K562 (cell line): Measurements from ENCODE around the gene IL20. TPM values are rescaled to one million over a fixed set of nuclear protein-coding genes. Genes with fewer than 3 reads are reported as not detected.

Experiments
- BMI1 ChIP-seq: fragments of 150-350 bp; IDR thresholded peaks from 2 replicates; pipeline ENCODE4 v1.6.1; 2014; ENCODE audit warnings: low read length
- HDAC6 ChIP-seq: IDR thresholded peaks from 2 replicates; pipeline ENCODE4 v1.6.1; 2012; ENCODE audit warnings: low read depth, mild to moderate bottlenecking, control low read depth, inconsistent platforms, low read length, moderate library complexity
- HNRNPLL ChIP-seq: fragments of 200-400 bp; formaldehyde crosslinking; IDR thresholded peaks from 2 replicates; pipeline ENCODE4 v1.6.1; 2017; ENCODE audit warnings: low read length, low read depth, mild to moderate bottlenecking; ENCODE audit not compliant: poor library complexity, severe bottlenecking
- IFI16 ChIP-seq: fragments of 250-450 bp; sonication (Bioruptor Pico); IDR thresholded peaks from 2 replicates; pipeline ENCODE4 v2.1.2; 2022; ENCODE audit warnings: mild to moderate bottlenecking, inconsistent platforms
- PRMT5 ChIP-seq: sonication (generic); formaldehyde crosslinking; IDR thresholded peaks from 2 replicates; pipeline ENCODE4 v1.5.0; 2020; ENCODE audit warnings: missing genetic modification reagents
- RB1 ChIP-seq: fragments of 450-650 bp; IDR thresholded peaks from 2 replicates; pipeline ENCODE4 v1.6.1; 2017; ENCODE audit warnings: low read depth, mild to moderate bottlenecking
- SIX5 ChIP-seq, 2 experiments: IDR thresholded peaks; 2 replicates each; pipeline ENCODE4 v1.6.1; 2011; ENCODE audit warnings: low read length in 2 of 2, borderline replicate concordance in 1 of 2, low read depth in 1 of 2, mild to moderate bottlenecking in 1 of 2, moderate library complexity in 1 of 2; ENCODE audit not compliant: insufficient read depth in 1 of 2
- SRSF1 ChIP-seq: fragments of 200-400 bp; formaldehyde crosslinking; IDR thresholded peaks from 2 replicates; pipeline ENCODE4 v1.6.1; 2017; ENCODE audit warnings: mild to moderate bottlenecking, low read depth, low read length, moderate library complexity
- TEAD1 ChIP-seq, 2 experiments: fragments of 450-650 bp in 1 of 2; sonication (generic) in 1 of 2; formaldehyde crosslinking; IDR thresholded peaks; 2 replicates each; pipeline versions ENCODE4 v1.4.0 to v1.8.0; 2020 to 2022; ENCODE audit warnings: mild to moderate bottlenecking in 2 of 2, missing genetic modification reagents in 1 of 2
- TEAD2 ChIP-seq: fragments of 450-650 bp; IDR thresholded peaks from 2 replicates; pipeline ENCODE4 v1.6.1; 2016; ENCODE audit warnings: missing genetic modification characterization, control low read depth, missing compliant biosample characterization
- ZKSCAN1 ChIP-seq: fragments of 150-350 bp; IDR thresholded peaks from 2 replicates; pipeline ENCODE4 v1.6.1; 2016; ENCODE audit warnings: low read depth, low read length
- ZNF124 ChIP-seq: sonication (generic); formaldehyde crosslinking; IDR thresholded peaks from 2 replicates; pipeline ENCODE4 v1.8.1; 2022; ENCODE audit warnings: missing genetic modification reagents
- ZNF780A ChIP-seq: fragments of 250-450 bp; sonication (Bioruptor Pico); IDR thresholded peaks from 2 replicates; pipeline ENCODE4 v1.5.0; 2021; ENCODE audit warnings: mild to moderate bottlenecking
- polyA plus RNA-seq, 8 experiments: library from polyadenylated mRNA; depleted of rRNA in 4 of 8; stranded (reverse) in 5 of 8; unstranded in 3 of 8; fragments of >200 nt; fragmentation: Nextera tagmentation in 2 of 8; fragmentation: Illumina TruSeq in 1 of 8; extraction: Ambion mirVana in 2 of 8; extraction: Trizol in 1 of 8; gene quantifications; 2 replicates each; pipeline versions ENCODE4 v1.2.1 to v1.2.3, GENCODE V29; 2011 to 2014; ENCODE audit warnings: inconsistent platforms in 1 of 8, missing spikeins in 1 of 8
- total RNA-seq, 7 experiments: library from RNA; depleted of rRNA in 6 of 7; stranded (reverse); fragments of >200 nt in 6 of 7; fragmentation: Illumina TruSeq in 2 of 7; extraction: Trizol in 2 of 7; gene quantifications; 2 replicates each; pipeline versions ENCODE4 v1.2.1 to v1.2.3, GENCODE V29; 2011 to 2021; ENCODE audit warnings: low replicate concordance in 1 of 7
- TF ChIP-seq, protein P1 (sequence below), 2 experiments: fragments of 450-650 bp; IDR thresholded peaks; 2 replicates each; pipeline ENCODE4 v1.6.1; 2016
- TF ChIP-seq, protein P2 (sequence below): fragments of 450-650 bp; conservative IDR thresholded peaks from 2 replicates; pipeline ENCODE4 v1.6.1; 2016; ENCODE audit warnings: missing genetic modification characterization, low read depth, mild to moderate bottlenecking, control low read depth, missing compliant biosample characterization
- TF ChIP-seq, protein P3 (sequence below): sonication (generic); formaldehyde crosslinking; IDR thresholded peaks from 2 replicates; pipeline ENCODE4 v1.8.0; 2022; ENCODE audit warnings: mild to moderate bottlenecking, missing genetic modification reagents
- TF ChIP-seq, protein P4 (sequence below): fragments of 450-650 bp; IDR thresholded peaks from 2 replicates; pipeline ENCODE4 v1.6.1; 2016; ENCODE audit warnings: low read depth, mild to moderate bottlenecking, moderate library complexity
- TF ChIP-seq, protein P5 (sequence below): fragments of 250-450 bp; sonication (Bioruptor Pico); IDR thresholded peaks from 2 replicates; pipeline ENCODE4 v1.9.0; 2021; ENCODE audit warnings: mild to moderate bottlenecking
- TF ChIP-seq, protein P6 (sequence below): fragments of 450-650 bp; IDR thresholded peaks from 2 replicates; pipeline ENCODE4 v1.6.1; 2014; ENCODE audit warnings: low read depth, mild to moderate bottlenecking, moderate library complexity, borderline replicate concordance
- TF ChIP-seq, protein P7 (sequence below): fragments of 450-650 bp; formaldehyde crosslinking; IDR thresholded peaks from 2 replicates; pipeline ENCODE4 v1.4.0; 2022; ENCODE audit warnings: mild to moderate bottlenecking, moderate library complexity

Gene IL20
- total and polyA plus RNA-seq, 9 of the 15 experiments (the other 6 are each of a cell fraction or from before 2014, with no cell fraction given), result not detected

DNA sequence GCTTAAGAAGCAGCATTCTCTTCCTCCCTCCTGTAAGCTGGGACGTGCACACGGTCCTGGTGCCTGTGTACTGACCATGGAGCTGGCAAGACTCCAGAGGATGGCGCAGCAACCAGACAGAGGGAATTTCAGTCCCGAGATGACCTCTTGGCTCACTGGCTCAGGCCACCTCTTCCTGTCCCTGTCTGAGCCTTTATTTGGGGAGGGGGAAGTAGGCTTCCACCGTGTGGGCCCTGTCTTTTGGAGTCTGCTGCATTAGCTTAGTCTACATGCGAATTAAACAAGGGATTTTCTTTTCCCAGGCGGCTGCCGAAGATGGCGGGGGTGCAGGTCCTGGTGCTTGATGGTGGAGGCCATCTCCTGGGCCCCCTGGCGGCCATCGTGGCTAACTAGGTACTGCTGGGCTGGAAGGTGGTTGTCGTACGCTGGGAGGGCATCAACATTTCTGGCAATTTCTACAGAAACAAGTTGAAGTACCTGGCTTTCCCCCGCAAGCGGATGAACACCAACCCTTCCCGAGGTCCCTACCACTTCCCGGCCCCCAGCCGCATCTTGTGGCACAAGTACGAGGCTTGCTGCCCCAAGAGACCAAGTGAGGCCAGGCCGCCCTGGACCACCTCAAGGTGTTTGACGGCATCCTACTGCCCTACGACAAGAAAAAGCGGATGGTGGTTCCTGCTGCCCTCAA, 42.0 kb downstream of the IL20 start (continued):
- TF ChIP-seq, protein P1, sequence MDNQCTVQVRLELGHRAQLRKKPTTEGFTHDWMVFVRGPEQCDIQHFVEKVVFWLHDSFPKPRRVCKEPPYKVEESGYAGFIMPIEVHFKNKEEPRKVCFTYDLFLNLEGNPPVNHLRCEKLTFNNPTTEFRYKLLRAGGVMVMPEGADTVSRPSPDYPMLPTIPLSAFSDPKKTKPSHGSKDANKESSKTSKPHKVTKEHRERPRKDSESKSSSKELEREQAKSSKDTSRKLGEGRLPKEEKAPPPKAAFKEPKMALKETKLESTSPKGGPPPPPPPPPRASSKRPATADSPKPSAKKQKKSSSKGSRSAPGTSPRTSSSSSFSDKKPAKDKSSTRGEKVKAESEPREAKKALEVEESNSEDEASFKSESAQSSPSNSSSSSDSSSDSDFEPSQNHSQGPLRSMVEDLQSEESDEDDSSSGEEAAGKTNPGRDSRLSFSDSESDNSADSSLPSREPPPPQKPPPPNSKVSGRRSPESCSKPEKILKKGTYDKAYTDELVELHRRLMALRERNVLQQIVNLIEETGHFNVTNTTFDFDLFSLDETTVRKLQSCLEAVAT (IDR thresholded peaks at IDR 0.05), result no peak
- TF ChIP-seq, protein P2, sequence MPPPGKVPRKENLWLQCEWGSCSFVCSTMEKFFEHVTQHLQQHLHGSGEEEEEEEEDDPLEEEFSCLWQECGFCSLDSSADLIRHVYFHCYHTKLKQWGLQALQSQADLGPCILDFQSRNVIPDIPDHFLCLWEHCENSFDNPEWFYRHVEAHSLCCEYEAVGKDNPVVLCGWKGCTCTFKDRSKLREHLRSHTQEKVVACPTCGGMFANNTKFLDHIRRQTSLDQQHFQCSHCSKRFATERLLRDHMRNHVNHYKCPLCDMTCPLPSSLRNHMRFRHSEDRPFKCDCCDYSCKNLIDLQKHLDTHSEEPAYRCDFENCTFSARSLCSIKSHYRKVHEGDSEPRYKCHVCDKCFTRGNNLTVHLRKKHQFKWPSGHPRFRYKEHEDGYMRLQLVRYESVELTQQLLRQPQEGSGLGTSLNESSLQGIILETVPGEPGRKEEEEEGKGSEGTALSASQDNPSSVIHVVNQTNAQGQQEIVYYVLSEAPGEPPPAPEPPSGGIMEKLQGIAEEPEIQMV (tag), result no peak
- no peak for TF ChIP-seq SIX5 (IDR thresholded peaks at IDR 0.05; ENCODE audit: borderline replicate concordance in 1 of 2, insufficient read depth in 1 of 2, low read depth in 1 of 2, low read length in 2 of 2)
- peak; percentile 62; the same call in 1 of the 2 replicates for TF ChIP-seq RB1
- TF ChIP-seq SRSF1, result no peak
- TF ChIP-seq ZKSCAN1, result no peak
- TF ChIP-seq, protein P3, sequence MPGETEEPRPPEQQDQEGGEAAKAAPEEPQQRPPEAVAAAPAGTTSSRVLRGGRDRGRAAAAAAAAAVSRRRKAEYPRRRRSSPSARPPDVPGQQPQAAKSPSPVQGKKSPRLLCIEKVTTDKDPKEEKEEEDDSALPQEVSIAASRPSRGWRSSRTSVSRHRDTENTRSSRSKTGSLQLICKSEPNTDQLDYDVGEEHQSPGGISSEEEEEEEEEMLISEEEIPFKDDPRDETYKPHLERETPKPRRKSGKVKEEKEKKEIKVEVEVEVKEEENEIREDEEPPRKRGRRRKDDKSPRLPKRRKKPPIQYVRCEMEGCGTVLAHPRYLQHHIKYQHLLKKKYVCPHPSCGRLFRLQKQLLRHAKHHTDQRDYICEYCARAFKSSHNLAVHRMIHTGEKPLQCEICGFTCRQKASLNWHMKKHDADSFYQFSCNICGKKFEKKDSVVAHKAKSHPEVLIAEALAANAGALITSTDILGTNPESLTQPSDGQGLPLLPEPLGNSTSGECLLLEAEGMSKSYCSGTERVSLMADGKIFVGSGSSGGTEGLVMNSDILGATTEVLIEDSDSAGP (CRISPR knock-in tag), result no peak
- no peak for TF ChIP-seq BMI1
- TF ChIP-seq, protein P4, sequence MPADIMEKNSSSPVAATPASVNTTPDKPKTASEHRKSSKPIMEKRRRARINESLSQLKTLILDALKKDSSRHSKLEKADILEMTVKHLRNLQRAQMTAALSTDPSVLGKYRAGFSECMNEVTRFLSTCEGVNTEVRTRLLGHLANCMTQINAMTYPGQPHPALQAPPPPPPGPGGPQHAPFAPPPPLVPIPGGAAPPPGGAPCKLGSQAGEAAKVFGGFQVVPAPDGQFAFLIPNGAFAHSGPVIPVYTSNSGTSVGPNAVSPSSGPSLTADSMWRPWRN, result no peak
- peak; percentile 16 for TF ChIP-seq HNRNPLL
- TF ChIP-seq, protein P5, sequence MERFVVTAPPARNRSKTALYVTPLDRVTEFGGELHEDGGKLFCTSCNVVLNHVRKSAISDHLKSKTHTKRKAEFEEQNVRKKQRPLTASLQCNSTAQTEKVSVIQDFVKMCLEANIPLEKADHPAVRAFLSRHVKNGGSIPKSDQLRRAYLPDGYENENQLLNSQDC (CRISPR knock-in tag), result no peak
- TF ChIP-seq ZNF780A (CRISPR knock-in tag), result no peak
- TF ChIP-seq, protein P6, sequence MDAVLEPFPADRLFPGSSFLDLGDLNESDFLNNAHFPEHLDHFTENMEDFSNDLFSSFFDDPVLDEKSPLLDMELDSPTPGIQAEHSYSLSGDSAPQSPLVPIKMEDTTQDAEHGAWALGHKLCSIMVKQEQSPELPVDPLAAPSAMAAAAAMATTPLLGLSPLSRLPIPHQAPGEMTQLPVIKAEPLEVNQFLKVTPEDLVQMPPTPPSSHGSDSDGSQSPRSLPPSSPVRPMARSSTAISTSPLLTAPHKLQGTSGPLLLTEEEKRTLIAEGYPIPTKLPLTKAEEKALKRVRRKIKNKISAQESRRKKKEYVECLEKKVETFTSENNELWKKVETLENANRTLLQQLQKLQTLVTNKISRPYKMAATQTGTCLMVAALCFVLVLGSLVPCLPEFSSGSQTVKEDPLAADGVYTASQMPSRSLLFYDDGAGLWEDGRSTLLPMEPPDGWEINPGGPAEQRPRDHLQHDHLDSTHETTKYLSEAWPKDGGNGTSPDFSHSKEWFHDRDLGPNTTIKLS, result no peak
- TF ChIP-seq TEAD2 (tag), result no peak
- TF ChIP-seq IFI16 (CRISPR knock-in tag), result no peak
- TF ChIP-seq, protein P7, sequence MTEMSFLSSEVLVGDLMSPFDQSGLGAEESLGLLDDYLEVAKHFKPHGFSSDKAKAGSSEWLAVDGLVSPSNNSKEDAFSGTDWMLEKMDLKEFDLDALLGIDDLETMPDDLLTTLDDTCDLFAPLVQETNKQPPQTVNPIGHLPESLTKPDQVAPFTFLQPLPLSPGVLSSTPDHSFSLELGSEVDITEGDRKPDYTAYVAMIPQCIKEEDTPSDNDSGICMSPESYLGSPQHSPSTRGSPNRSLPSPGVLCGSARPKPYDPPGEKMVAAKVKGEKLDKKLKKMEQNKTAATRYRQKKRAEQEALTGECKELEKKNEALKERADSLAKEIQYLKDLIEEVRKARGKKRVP (CRISPR knock-in tag), result peak; percentile 42; the same call in 1 of the 2 replicates
- no peak for TF ChIP-seq ZNF124 (CRISPR knock-in tag)
- no peak for TF ChIP-seq PRMT5 (CRISPR knock-in tag)
- peak; percentile 28 to 52; a peak in 1 of 4 replicates for TF ChIP-seq TEAD1 (CRISPR knock-in tag; IDR thresholded peaks at IDR 0.05)
- TF ChIP-seq HDAC6, result no peak
